Measurements from ENCODE around the gene FBXL17.
"Not testable (repeated sequence)": the region's sequence is repeated elsewhere in the genome, so short reads cannot be mapped to it uniquely, and the experiment has no call there.

The FBXL17 gene

DNA sequence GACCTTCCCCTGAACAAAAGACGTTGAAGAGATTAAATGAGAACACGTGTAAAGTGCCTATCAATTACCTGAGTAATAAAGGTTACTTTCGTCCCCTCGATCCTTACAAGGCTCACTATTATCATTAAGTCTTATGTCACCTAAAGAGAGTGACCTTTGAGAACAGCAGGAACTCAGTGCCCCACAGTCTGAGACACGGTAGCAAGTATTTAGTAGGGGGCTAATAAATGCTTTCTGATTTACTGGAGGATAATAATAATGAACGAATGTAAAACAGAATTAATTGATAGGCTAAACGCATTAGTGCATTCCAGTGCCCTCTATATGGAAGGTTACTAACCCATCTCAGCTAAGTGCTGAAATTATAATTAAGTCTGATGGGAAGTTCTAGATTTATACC lies 199.9 kb downstream of the FBXL17 start:
- no peak for TF ChIP-seq CTCF (IDR thresholded peaks at IDR 0.05; ENCODE audit: borderline replicate concordance, control extremely low read depth, extremely low read depth, insufficient read depth, missing control alignments)
- in situ Hi-C loops (cut with MboI; ENCODE audit: low sequenced_read_pairs, unreplicated experiment), result no loop called here
- no peak for DNase-seq (ENCODE audit: low spot score)

DNA sequence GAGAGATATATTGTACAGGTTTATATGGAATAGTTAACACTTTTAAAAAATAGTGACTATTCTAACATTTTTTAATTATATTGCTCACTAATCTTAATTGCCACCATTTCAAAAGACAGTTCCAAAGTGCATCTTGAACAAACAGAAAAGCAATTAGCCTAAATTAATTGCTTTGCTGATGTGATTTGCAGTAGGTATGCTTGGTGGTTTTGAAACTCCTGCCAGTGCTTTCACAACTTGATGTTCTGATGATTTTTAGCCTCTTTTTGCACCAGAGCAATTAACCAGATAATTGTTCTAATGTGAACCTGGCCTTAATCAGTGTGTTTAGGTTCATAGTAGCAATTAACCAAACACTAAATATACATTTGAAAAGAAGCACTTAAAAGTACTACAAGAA lies 207.6 kb downstream of the FBXL17 start:
- no peak for DNase-seq (ENCODE audit: low spot score)
- no peak for TF ChIP-seq CTCF (IDR thresholded peaks at IDR 0.05; ENCODE audit: borderline replicate concordance, control extremely low read depth, extremely low read depth, insufficient read depth, missing control alignments)
- in situ Hi-C loops (cut with MboI; ENCODE audit: low sequenced_read_pairs, unreplicated experiment), result no loop called here

DNA sequence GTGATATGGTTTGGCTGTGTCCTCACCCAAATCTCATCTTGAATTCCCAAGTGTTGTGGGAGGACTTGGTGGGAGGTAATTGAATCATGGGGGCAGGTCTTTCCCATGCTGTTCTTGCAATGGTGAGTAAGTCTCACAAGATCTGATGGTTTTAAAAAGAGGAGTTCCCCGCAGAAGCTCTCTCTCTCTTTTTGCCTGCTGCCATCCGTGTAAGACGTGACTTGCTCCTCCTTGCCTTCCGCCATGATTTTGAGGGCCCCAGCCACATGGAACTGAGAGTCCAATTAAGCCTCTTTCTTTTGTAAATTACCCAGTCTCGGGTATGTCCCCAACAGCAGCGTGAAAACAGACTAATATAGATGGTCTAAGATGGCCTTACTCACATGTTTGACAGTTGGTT lies 210.1 kb downstream of the FBXL17 start:
- in situ Hi-C loops (cut with MboI; ENCODE audit: low sequenced_read_pairs, unreplicated experiment), result no loop called here
- DNase-seq (ENCODE audit: low spot score), result no peak
- no peak for TF ChIP-seq CTCF (IDR thresholded peaks at IDR 0.05; ENCODE audit: borderline replicate concordance, control extremely low read depth, extremely low read depth, insufficient read depth, missing control alignments)

DNA sequence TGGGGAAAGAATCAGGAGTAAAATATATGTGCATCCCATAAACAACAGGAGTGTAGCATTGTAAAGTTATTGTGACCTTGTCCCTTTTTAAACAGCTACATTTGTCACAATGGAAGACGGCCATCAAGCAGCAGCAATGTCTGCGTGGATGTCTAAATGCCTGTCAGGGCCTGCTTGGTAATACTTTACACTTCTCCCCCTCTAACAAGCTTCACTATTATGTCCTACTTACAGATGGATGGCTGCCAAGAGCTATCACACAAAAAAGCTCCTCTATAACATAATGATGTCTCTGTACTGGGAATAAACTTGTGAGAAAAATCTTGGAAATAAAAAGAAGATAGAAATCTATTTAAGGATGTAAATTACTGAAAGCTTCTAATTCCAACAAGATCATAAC lies 213.0 kb downstream of the FBXL17 start:
- in situ Hi-C loops (cut with MboI; ENCODE audit: low sequenced_read_pairs, unreplicated experiment), result no loop called here
- DNase-seq (ENCODE audit: low spot score), result no peak
- no peak for TF ChIP-seq CTCF (IDR thresholded peaks at IDR 0.05; ENCODE audit: borderline replicate concordance, control extremely low read depth, extremely low read depth, insufficient read depth, missing control alignments)

GRCh38 chr5:108167174-108167573 lies 214.7 kb downstream of the FBXL17 start:
- TF ChIP-seq CTCF (IDR thresholded peaks at IDR 0.05; ENCODE audit: borderline replicate concordance, control extremely low read depth, extremely low read depth, insufficient read depth, missing control alignments), result no peak
- no peak for DNase-seq (ENCODE audit: low spot score)
- in situ Hi-C loops (cut with MboI; ENCODE audit: low sequenced_read_pairs, unreplicated experiment), result no loop called here

DNA sequence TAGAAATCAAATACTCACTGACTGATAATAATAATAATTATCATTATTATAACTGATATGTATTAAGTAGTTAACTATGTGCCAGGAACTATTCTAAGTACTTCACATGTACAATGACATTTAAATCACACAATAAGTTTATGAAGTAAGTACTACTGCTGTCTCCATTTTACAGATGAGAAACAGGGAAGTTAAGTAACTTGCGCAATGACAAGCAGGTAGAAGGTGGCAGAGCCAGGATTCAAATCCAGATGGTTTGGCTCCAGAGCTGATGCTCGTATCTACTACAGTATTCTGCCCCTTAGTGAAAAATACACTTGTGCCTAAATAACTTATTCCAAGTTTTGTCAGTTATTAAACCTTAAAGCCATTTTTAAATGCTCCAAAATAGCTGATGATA lies 217.3 kb downstream of the FBXL17 start:
- DNase-seq (ENCODE audit: low spot score), result no peak
- no peak for TF ChIP-seq CTCF (IDR thresholded peaks at IDR 0.05; ENCODE audit: borderline replicate concordance, control extremely low read depth, extremely low read depth, insufficient read depth, missing control alignments)
- in situ Hi-C loops (cut with MboI; ENCODE audit: low sequenced_read_pairs, unreplicated experiment), result no loop called here

GRCh38 chr5:108152854-108153253 lies 229.0 kb downstream of the FBXL17 start:
- in situ Hi-C loops (cut with MboI; ENCODE audit: low sequenced_read_pairs, unreplicated experiment); DNase-seq (ENCODE audit: low spot score): not testable (repeated sequence)

Measured in GM13976 (cell line).